Ammon's horn (tissue), 1 donor: ENCODE results near the gene PPFIBP2.
A peak's percentile ranks its signal among the peaks of the same experiment; 100 is the strongest.

Experiments
- DNase-seq: peaks from one replicate; pipeline ENCODE4 v3.0.0-alpha.2; 2016; ENCODE audit warnings: low spot score

The PPFIBP2 gene

GRCh38 chr11:7667460-7667859 is 153.7 kb downstream of the PPFIBP2 start:
- peak; percentile 68 for DNase-seq

- no peak for DNase-seq
These were observed 154.7 kb downstream of the PPFIBP2 start for GRCh38 chr11:7668464-7668863.

- DNase-seq = peak; percentile 79
These were observed 155.1 kb downstream of the PPFIBP2 start for GRCh38 chr11:7668911-7669310.

DNA sequence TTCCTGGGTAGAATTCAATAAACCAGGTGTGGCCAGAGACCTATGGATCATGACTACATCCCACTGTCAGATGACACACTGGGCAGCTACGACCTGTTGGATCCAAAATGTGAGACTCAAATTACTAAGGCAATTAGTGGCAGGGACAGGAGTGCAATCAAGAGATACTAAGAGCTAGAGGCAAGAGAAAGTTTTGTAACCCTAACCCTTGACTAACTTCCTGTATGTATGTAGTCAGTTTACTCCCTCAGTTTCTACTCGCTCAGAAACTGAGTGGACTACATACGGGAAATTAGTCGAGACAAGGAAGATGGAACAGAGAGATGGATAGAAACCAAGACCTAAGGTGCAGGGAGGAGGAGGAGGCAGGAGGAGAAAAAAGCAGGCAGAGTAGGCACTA is 156.8 kb downstream of the PPFIBP2 start:
- no peak for DNase-seq

- DNase-seq = no peak
These were observed 157.8 kb downstream of the PPFIBP2 start for GRCh38 chr11:7671347-7672215.

DNA sequence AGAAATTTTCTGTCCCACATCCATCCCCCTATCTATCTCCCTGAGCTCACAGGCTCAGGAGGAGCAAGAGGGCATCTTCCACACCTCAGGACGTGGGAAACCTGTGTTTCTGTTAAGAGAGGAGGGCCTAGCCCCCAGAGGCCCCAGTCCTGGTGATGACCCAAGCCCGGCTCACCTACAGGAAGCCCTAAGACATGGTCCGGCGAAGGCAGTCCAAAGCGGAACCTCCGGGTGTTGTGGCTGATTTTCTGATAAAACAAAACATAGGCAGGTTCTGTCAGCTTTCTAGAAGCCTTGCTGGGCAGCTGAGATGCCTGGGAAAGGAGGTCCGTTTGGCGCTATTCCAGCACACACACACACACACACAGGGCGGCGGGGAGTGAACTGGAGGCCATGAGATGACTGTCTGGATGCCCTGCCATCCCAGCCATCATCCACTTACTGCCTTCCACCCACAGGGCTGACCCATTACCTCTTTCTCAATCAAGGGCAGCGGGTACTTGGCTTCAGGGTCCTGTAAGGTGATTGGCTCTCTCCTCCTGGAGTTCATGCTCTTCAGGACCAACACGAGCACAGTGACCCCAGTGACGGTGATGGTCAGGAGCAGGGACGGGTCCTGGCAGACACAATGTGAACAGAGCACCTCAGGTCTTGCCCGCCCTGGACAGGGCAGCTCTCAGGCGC is 158.6 kb downstream of the PPFIBP2 start:
- DNase-seq = no peak

DNA sequence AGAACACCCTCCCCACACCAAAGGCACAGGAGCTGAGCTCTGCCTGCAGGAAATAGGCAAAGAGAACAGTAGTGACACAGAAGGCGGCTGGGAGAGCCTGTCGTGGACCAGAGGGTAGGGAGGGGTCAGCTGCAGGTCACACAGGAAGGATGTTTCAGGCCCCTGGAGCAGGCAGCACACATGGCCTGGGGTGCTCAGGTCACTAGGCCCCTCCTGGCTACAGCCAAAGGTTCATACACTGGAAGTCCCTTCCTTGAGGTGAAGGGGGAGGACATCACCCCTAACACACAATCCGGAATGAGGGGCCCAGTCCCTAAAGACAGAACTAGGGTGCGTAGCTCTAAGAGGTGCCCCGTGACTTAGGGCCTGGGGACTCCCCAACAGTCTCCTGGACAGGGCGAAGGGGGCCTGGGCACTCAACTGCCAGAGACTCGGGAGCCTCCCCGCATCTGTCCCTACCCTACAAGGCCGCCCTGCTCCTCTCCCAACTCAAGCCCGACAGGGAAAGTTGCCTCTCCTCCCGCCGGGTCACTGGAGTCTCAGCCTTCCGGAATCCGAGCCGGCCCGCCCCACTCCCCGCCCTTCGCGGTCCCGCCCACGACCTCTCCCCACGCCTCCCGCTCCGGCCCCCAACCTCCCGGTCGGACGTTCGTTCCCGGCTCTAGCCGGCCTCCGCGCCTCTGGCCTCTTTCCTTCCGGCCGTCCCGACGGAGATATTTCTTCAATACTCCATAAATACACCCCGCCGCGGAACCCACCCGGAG is 159.3 kb downstream of the PPFIBP2 start, which contains the start of gene CYB5R2:
Gene CYB5R2 (minus strand): TSS at position 541 of the 764 bp plus-strand sequence. CDS start 675 bp downstream, outside the sequence.
- peak; percentile 65 for DNase-seq

DNA sequence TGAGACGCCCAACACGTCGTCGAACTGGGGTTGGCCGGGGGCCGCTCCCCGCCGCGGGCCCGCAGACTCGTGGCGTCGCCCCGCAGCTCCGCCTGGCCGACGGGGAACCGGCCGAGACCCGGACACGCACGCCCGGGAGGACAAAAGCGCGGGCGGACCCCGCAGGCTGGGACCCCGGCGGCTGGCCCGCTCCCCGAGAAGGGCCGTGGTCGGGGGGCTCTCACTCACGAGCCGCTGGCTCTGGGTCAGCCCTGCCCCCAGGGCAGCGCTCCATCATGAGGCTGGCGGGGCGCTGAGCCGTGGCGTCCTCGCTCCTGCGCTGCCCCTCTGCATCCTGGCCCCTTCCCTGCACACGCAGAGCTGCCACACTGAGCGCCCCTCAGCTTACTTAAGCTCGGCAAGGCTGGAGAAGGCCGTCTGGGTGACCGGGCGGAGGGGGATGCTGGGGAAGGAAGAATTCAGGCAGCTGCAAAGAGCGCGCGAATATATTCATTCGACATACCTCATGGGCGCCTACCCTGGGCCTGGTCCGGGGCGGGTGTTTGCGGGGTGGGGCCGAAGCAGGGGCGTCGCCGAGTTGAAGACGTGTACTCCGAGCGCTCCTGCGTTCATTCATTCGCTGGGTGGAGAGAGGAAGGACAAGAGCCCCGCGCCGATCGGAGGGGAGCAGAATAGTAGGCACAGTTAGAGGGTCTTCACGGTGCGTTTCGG is 160.1 kb downstream of the PPFIBP2 start:
- DNase-seq = no peak

DNA sequence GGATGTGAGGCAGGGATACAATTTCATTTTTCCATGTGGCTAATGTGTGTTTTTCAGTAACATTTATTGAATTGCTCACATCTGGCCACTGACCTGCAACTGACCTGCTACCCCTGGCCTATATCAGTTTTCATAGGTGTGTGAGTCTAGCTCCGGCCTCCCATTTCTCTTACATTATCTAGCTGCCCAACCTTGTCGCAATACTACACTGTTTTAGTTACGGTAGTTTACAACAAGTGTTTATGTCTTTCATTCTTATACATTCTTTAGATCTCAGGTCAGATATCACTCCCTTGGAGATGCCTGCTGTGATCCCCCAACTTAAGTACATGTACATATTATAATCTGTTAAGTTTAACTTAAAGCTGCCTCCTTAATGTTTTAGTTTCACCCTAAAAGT is 161.8 kb downstream of the PPFIBP2 start:
- no peak for DNase-seq

DNA sequence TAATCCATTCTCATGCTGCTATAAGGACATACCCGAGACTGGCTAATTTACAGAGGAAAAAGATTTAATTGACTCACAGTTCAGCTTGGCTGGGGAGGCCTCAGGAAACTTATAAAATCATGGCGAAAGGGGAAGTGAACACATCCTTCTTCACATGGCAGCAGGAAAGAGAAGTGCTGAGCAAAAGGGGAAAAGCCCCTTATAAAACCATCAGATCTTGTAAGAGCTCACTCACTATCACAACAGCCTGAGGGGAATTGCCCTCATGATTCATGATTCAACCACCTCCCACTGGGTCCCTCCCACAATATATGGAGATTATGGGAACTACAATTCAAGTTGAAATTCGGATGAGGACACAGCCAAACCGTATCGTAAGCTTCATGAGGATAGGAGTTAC is 163.3 kb downstream of the PPFIBP2 start:
- no peak for DNase-seq

GRCh38 chr11:7677796-7678201 is 164.0 kb downstream of the PPFIBP2 start:
- DNase-seq = no peak

DNA sequence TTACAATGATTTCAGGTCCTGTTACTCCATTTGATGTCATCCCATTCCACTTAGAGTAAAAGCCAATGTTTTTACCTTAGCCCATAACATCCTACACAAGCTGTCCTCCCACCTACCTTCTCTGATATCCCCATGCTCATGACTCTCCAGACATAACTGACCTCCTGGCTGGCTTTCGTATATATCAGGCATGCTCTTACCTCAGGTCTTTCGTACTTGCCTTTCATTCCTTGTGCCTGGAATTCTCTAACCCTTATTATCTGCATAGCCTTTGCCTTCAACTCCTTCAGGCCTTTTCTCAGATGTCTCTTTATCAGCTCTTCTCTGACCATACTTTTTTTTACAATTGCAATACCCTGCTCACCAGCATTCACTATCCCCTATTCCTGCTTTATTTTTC is 169.8 kb downstream of the PPFIBP2 start:
- DNase-seq = no peak

DNA sequence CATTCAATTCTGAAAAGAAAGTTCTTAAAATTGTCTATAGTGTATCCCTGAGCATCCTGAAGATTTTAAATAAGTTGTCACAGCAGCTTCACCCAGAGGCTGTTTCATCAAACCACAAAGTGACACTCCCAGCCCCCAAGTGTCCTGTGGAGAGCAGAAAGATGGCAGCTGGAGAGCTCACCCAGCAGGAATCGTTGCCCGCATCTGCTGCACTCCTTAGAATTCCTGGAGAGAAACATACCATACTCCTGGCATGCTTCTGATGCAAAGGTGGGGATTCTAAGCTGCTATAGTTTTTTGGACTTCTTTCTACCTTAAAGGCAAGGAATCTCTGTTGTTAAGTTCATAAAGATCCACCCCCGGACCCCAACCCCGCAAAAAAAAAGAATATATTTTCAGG is 173.0 kb downstream of the PPFIBP2 start:
- DNase-seq = no peak

DNA sequence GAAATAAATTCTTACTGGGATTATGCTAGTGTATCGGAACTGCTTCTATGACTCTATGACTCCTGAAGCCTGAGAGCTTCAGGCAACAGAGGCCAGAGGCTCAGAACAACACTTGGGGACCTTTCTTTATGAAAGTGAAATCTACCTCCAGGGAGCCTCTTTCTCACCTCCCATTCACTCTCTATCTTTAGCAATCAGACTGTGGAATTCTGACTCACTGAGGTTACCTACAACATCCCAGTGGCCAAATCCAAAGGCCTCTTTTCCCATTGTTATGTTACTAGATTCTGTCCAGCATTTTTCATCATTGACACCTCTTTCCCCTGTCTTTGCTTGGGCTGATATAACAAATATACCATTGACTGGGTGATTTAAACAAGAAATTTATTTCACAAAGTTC is 173.6 kb downstream of the PPFIBP2 start:
- no peak for DNase-seq

- peak; percentile 68 for DNase-seq
These were observed 174.5 kb downstream of the PPFIBP2 start for GRCh38 chr11:7688238-7688826.

DNA sequence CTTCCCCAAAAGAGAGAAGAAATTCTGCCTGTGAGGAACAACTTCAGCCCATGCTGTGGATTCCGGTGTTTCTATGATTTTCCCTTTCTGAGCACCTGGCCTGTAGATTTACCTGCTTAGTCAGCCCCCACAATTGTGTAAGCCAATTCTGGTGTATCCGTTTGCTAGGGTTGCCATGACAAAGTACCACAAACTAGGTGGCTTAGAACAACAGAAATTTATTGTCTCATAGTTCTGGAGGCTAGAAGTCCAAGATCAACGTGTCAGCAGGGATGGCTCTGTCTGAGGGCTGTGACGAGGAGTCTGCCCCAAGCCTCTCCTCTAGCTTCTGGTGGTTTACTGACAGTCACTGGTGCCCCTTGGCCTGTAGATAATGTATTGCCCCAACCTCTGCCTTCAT is 175.4 kb downstream of the PPFIBP2 start:
- DNase-seq = no peak

GRCh38 chr11:7690648-7691047 is 176.8 kb downstream of the PPFIBP2 start:
- no peak for DNase-seq

DNA sequence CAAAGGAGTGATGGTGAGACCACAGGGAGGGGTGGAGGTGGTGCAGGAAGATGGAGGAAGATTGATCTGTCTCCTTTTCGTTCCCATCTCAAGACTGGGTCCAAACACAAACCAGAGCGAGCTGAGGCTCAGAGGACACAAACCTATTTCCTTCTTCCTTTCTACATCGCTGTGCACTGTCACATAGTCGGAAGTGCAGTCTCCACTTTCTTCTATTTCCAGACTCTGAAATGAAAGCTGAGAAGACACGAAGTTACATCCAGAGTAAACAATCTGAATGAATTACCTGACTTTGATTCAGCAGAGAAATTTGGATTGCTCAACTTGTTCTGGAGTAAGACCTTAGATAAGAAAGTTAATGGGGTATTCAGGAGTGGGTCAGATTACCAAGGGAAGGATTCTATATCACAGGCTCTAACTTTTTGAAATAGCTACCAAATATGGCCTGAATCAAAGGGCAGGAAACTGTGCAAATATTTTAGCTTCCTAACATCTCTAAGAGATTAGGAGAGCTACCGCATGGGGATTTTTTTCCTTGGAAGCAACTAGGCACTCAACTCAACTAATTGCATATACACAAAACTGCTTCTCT is 178.1 kb downstream of the PPFIBP2 start:
- no peak for DNase-seq

DNA sequence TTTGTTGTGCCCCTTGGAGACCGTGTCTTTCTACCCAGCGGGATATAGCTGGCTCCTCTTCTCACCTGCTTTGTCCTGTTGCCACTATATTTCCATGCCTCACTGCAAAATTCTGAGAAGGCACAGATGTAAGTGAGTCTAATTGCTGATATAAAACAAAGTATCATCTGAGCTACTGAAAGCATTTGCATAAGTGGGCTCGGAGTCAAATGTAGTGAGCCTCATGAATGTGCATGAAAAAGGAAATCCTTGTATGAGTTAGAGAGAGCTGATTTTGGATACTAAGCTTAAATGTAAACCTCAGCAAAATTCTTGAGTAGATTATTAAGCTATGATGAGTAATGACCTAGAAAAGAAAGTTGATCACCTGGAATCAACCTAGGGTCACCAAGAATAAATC is 178.6 kb downstream of the PPFIBP2 start:
- DNase-seq = no peak

- no peak for DNase-seq
These were observed 180.4 kb downstream of the PPFIBP2 start for GRCh38 chr11:7694235-7694634.

DNA sequence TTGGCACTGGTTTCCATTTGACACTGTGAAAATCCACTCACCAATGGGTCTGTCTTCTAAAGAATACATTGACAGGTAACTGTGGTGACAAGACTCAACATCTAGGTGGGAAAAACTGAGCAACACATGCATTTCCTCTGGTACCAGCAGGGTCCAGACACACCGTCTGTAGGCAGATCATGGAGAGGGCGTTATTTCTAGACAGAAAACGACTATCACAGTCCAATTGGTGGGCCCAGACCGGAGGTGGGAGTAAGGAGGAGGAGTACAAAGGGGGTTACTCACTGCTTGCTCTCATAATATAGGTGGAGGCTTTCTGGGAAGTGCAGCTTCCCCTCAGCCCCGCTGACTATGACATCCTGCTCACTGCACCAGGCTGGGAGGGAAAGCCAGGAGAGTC is 182.6 kb downstream of the PPFIBP2 start:
- DNase-seq = no peak
